Mucosa of rectum (tissue), 2 donors: Measurements from ENCODE around the gene FER.
"Not testable (repeated sequence)": the region's sequence is repeated elsewhere in the genome, so short reads cannot be mapped to it uniquely, and the experiment has no call there.

Source experiments
- H3K27ac ChIP-seq, 2 donors: one replicate each; pipeline ENCODE4 v1.7.0; 2013; ENCODE audit warnings: inconsistent platforms in 2 of 2, low read depth in 2 of 2, low read length in 2 of 2
- H3K27me3 ChIP-seq, 2 donors: one replicate each; pipeline ENCODE4 v1.7.0; 2013; ENCODE audit warnings: low read length in 2 of 2; ENCODE audit not compliant: control insufficient read depth in 2 of 2, insufficient read depth in 2 of 2
- H3K36me3 ChIP-seq, 2 donors: one replicate each; pipeline ENCODE4 v1.7.0; 2013; ENCODE audit warnings: low read length in 2 of 2; ENCODE audit not compliant: control insufficient read depth in 2 of 2, insufficient read depth in 2 of 2
- H3K4me1 ChIP-seq, 2 donors: one replicate each; pipeline ENCODE4 v1.7.0; 2013; ENCODE audit warnings: low read length in 2 of 2, mild to moderate bottlenecking in 1 of 2; ENCODE audit not compliant: control insufficient read depth in 2 of 2, insufficient read depth in 2 of 2
- H3K4me3 ChIP-seq, 2 donors: one replicate each; pipeline ENCODE4 v1.7.0; 2013; ENCODE audit warnings: low read length in 2 of 2
- H3K9ac ChIP-seq, 2 donors: one replicate each; pipeline ENCODE4 v1.7.0; 2013; ENCODE audit warnings: low read length in 2 of 2, low read depth in 1 of 2, mild to moderate bottlenecking in 1 of 2
- H3K9me3 ChIP-seq, 2 donors: one replicate each; pipeline ENCODE4 v1.7.0; 2013; ENCODE audit warnings: low read length in 2 of 2; ENCODE audit not compliant: control insufficient read depth in 2 of 2
- donor health status: healthy.
- donor health status: Normal muscosa, but diverticular disease.

FER gene

DNA sequence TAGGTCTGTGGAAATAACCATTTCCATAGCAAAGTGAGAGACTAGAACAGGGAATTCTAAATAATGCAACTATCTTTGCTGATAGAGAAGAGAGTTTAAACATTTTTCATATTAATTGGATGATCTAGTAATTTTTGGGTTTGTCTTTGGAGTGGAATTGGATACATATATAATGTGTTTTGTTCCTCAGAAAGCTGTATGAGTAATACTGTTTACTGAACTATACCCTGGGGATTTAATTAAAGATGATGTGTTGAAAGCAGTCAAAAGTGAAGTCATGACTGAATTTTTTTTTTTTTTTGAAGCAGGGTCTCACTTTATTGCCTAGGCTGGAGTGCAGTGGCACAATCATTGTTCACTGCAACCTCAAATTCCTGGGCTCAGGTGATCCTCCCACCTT, 17.9 kb downstream of the FER start:
- Histone ChIP-seq H3K4me1 (no peaks in the 10 kb centered on the region), H3K4me3 (no peak overlapping the region), H3K27me3 (no peaks in the 10 kb centered on the region), H3K9me3 (no peaks in the 10 kb centered on the region), H3K27ac (no peak overlapping the region), H3K36me3 (no peaks in the 10 kb centered on the region), H3K9ac (no peak overlapping the region)

DNA sequence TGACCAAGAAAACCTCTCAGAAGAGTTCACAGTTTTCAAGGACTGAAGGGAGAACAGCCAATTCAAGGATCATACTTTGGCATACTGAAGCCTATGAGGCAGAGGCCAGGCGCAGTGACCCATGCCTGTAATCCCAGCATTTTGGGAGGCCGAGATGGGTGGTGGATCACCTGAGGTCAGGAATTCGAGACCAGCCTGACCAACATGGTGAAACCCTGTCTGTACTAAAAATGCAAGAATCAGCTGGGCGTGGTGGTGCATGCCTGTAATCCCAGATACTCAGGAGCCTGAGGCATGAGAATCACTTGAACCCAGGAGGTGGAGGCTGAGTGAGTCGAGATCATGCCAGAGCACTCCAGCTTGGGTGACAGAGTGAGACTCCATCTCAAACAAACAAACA, 19.2 kb downstream of the FER start:
- not testable (repeated sequence) for H3K9me3 ChIP-seq, H3K36me3 ChIP-seq, H3K27me3 ChIP-seq, H3K9ac ChIP-seq, H3K27ac ChIP-seq, H3K4me3 ChIP-seq, H3K4me1 ChIP-seq

DNA sequence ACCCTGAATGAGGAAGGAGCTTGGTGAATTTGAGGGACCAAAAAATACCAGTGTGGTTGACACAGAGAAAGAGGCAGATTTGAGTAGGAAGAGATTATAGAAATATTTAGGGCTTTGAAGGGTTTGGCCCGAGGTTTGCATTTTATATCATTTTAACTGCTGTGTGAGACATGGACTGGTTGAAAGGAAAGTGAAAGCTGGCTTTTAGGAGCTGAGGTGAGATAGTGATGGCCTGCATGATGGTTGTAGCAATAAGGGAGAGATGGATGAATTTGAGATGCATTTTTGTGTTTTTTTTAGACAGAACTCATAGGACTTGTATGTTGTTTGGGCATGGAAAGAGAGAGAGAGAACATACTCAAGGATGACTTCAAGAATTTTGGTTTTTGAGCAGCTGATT, 21.7 kb downstream of the FER start:
- Histone ChIP-seq H3K36me3 (no peaks in the 10 kb centered on the region), H3K9ac (no peak overlapping the region), H3K9me3 (no peaks in the 10 kb centered on the region), H3K4me1 (no peaks in the 10 kb centered on the region), H3K27ac (no peak overlapping the region), H3K27me3 (no peaks in the 10 kb centered on the region), H3K4me3 (no peak overlapping the region)

DNA sequence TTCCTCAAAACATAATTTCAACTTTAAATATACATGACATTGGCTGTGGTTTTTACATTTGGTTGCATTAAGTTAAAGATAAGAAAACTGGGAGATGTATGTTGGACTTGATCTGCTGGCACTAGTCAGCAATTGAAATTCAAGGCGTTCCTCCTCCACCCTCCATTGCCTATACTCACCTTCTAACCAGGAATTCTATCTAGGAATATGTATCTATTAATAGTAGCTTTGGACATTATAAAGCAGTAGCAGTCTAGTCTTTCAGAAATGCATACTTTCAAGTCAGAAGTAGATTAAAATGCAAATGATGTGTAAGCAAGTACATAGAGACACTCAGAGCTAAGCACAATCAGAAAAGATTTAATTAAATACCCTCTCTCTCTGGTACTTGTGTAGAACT, 24.9 kb downstream of the FER start:
- no peak overlapping the region for H3K4me3 ChIP-seq
- no peak overlapping the region for H3K27ac ChIP-seq
- no peaks in the 10 kb centered on the region for H3K4me1 ChIP-seq
- H3K27me3 ChIP-seq: no peaks in the 10 kb centered on the region
- H3K9ac ChIP-seq: no peak overlapping the region
- no peaks in the 10 kb centered on the region for H3K36me3 ChIP-seq
- H3K9me3 ChIP-seq: no peaks in the 10 kb centered on the region

DNA sequence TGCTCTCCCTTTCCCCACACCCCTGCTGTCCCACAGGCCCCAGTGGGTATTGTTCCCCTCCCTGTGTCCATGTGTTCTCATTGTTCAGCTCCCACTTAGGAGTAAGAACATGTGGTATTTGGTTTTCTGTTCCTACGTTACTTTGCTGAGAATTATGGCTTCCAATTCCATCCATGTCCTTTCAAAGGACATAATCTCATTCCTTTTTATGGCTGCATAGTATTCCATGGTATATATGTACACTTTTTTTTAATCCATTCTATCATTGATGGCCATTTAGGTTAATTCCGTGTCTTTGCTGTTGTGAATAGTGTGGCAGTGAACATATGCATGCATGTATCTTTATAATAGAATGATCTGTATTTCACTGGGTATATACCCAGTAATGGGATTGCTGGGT, 25.6 kb downstream of the FER start:
- Histone ChIP-seq H3K4me3 (no peak overlapping the region), H3K4me1 (no peaks in the 10 kb centered on the region), H3K36me3 (no peaks in the 10 kb centered on the region), H3K27me3 (no peaks in the 10 kb centered on the region), H3K9me3 (no peaks in the 10 kb centered on the region), H3K27ac (no peak overlapping the region), H3K9ac (no peak overlapping the region)

DNA sequence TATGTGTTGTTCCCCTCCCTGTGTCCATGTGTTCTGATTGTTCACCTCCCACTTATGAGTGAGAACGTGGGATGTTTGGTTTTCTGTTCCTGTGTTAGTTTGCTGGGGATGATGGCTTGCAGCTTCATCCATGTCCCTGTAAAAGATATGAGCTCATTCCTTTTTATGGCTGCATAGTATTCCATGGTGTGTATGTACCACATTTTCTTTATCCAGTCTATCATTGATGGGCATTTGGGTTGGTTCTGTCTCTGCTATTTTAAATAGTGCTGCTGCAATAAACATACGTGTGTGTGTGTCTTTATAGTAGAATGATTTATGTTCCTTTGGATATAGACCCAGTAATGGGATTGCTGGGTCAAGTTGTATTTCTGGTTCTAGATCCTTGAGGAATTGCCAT, 26.4 kb downstream of the FER start:
- H3K27me3 ChIP-seq, H3K36me3 ChIP-seq, H3K9ac ChIP-seq, H3K4me3 ChIP-seq, H3K27ac ChIP-seq, H3K9me3 ChIP-seq, H3K4me1 ChIP-seq: not testable (repeated sequence)

DNA sequence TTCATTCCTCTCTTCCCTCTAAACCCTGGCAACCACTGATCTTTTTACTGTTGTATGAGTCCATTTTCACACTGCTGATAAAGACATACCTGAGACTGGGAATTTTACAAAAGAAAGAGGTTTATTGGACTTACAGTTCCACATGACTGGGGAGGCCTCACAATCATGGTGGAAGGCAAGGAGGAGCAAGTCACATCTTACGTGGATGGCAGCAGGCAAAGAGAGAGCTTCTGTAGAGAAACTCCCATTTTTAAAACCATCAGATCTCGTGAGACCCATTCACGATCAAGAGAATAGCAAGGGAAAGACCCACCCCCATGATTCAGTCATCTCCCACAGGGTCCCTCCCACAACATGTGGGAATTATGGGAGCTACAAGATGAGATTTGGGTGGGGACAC, 29.9 kb downstream of the FER start:
- not testable (repeated sequence) for H3K36me3 ChIP-seq, H3K4me1 ChIP-seq, H3K4me3 ChIP-seq, H3K9ac ChIP-seq, H3K27me3 ChIP-seq, H3K9me3 ChIP-seq, H3K27ac ChIP-seq

DNA sequence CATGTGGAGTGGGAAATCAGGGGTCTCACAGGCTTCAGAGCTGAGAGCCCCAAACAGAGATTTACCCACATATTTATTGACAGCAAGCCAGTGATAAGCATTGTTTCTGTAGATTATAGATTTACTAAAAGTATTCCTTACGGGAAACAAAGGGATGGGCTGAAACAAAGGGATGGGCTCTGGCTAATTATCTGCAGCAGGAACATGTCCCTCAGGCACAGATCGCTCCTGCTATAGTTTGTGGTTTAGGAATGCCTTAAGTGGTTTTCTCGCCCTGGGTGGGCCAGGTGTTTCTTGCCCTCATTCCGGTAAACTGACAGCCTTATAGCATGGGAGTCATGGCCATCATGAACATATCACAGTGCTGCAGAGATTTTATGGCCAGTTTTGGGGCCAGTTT, 36.9 kb downstream of the FER start:
- not testable (repeated sequence) for H3K4me1 ChIP-seq, H3K4me3 ChIP-seq, H3K9me3 ChIP-seq

DNA sequence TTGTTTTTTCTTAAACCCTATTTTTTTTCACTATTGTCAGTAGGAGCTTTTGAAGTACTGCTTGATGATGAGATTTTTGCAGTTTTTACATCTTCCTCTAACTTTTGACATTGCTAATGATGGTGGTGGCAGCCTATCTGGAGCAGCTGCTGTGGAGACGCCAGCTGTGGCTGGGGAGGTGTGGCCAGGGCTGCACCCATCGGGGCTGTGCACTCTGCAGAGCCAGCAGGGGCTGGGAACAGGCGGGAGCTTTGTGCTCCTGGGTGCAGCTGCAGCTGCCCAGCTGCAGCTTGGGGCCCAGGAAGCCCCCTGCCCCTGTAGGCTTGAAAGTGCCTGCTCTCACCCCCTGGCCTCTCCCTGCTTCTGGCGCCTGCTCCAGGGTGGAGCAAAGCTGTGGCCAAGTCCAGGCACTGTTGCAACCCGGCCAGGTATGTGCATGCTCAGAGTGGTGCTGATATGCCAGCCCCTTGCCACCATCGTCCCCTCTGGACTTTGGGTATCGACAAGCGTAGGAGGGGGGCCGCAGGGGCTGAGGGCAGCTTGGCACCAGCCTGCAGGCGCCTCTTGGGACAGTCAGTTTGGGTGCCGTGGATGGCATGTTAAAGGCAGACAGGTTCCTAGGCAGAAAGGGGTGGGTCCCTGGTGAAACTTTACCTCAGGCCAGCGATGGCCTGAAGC, 39.2 kb downstream of the FER start:
- H3K9ac ChIP-seq: no peak overlapping the region
- peaks cover 0 to 2% of the 10 kb centered on the region in 2 donors for H3K4me1 ChIP-seq
- no peak overlapping the region for H3K27ac ChIP-seq
- no peaks in the 10 kb centered on the region for H3K27me3 ChIP-seq
- H3K9me3 ChIP-seq: peaks cover 0 to 3% of the 10 kb centered on the region in 2 donors
- no peak overlapping the region for H3K4me3 ChIP-seq
- H3K36me3 ChIP-seq: peaks cover 0 to 6% of the 10 kb centered on the region in 2 donors

More for the DNA sequence above, 36.9 kb downstream of the FER start:
- not testable (repeated sequence) for H3K9ac ChIP-seq, H3K27me3 ChIP-seq, H3K27ac ChIP-seq, H3K36me3 ChIP-seq

DNA sequence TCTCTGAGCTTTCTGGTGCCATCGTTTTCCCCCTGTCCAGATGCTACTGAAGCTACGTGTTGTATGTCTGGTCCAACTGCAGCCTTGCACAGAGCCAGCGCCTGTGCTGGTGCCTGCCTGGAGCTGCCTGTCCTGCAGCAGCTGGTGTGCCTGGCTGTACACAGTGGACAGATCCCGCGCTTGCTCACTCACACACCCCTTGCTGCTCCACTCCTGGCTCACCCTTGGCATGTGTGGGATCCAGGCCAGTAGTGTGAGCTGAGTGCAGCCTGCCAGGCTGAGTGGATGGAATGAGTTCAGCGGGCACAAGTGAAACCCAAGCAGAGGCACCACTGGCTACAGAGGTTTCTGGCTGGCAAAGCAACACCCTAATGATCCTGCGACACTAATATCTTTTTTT, 40.4 kb downstream of the FER start:
- Histone ChIP-seq H3K27ac (no peak overlapping the region), H3K4me3 (no peak overlapping the region), H3K9ac (no peak overlapping the region), H3K27me3 (no peaks in the 10 kb centered on the region), H3K4me1 (peaks cover 0 to 2% of the 10 kb centered on the region in 2 donors), H3K9me3 (peaks cover 0 to 3% of the 10 kb centered on the region in 2 donors), H3K36me3 (peaks cover 0 to 6% of the 10 kb centered on the region in 2 donors)

DNA sequence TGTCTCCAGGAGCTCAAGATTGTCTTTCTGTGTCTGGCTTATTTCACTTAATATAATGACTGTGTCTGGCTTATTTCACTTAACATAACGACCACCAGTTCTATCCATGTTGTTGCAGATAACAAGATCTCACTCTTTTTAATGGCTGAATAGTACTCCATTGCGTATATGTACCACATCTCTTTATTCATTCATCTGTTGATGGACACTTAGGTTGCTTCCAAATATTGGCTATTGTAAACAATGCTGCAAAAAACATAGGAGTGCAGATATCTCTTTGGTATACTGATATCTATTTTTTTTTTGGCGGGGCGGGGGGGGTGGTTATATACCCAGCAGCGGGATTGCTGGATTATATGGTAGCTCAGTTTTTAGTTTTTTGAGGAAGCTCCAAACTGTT, 45.5 kb downstream of the FER start:
- Histone ChIP-seq H3K36me3 (no peaks in the 10 kb centered on the region), H3K9me3 (no peaks in the 10 kb centered on the region), H3K27ac (no peak overlapping the region), H3K4me1 (no peaks in the 10 kb centered on the region), H3K4me3 (no peak overlapping the region), H3K9ac (no peak overlapping the region), H3K27me3 (no peaks in the 10 kb centered on the region)
